T-helper 2 cell treated with Interferon-gamma antibody and Interleukin-4, amounts not matched to agents 5 μg/mL and 100 μg/mL, for 36 hours (primary cell): Measurements from ENCODE around the gene FAM53A.

Source experiments
- DNase-seq: peaks from one replicate; pipeline ENCODE4 v3.0.0; 2021; ENCODE audit warnings: low spot score
- H3K27ac Mint-ChIP-seq: one replicate; pipeline ENCODE4 v1.8.0; 2021; ENCODE audit warnings: mild to moderate bottlenecking, mixed read lengths
- H3K27me3 Mint-ChIP-seq: one replicate; pipeline ENCODE4 v1.8.0; 2021; ENCODE audit warnings: low read depth, mixed read lengths
- H3K36me3 Mint-ChIP-seq: one replicate; pipeline ENCODE4 v1.8.0; 2021; ENCODE audit warnings: low read depth, mixed read lengths
- H3K4me1 Mint-ChIP-seq: one replicate; pipeline ENCODE4 v1.8.0; 2021; ENCODE audit warnings: low read depth, mixed read lengths
- H3K4me3 Mint-ChIP-seq: one replicate; pipeline ENCODE4 v1.8.0; 2022; ENCODE audit warnings: mild to moderate bottlenecking, moderate library complexity, mixed read lengths
- H3K9me3 Mint-ChIP-seq: one replicate; pipeline ENCODE4 v1.8.0; 2021; ENCODE audit warnings: mixed read lengths

Gene FAM53A

DNA sequence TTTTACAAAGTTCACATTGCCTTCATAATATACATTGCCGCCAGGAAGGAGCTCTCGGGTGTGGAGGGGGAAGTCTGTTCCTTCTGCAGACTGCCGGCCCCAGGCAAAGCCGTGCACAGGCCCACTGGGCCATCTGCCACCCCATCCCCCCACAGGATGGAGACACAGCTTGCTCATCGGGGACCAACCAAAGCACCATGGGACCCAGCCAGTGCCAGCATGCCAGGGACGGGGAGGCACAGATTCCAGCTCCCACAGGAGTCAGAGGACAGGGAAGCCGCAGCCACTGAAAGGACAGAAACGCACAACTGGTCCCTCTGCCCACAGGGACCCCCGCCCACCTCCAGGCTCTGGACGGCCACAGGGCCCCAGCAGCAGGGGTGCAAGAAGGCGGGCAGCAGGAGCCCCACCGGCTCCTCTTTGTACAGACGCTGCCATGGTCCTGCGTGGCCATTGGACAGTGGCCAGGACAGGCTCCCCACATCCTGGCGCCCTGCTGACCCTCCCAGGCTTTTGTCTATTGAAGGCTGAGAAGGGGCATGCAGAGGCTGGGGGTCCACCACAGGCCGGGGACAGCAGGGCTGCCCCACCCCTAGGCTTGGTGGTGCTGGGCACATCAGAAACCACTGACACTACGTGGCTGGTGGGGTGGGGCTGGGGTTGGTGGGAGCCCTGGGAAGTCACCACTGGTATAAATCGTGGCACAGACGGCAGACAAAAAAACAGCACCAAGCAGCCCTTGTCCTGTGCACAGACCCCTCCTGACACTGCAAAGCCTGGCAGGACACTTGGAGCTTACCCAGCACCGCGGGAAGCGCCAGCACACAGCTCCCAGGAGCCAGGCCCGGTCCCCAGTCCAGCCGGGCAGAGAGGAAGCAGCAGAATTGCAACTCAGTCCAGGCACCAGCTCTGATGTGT is 89.0 kb downstream of the FAM53A start:
- Mint-ChIP-seq H3K27me3 (peaks cover 2% of the 10 kb centered on the region), H3K36me3 (peaks cover 2% of the 10 kb centered on the region), H3K9me3 (peaks cover 4% of the 10 kb centered on the region), H3K4me3 (no peak overlapping the region), H3K4me1 (no peaks in the 10 kb centered on the region), H3K27ac (no peak overlapping the region)
- DNase-seq: no peak

GRCh38 chr4:1593881-1594345 is 90.2 kb downstream of the FAM53A start:
- H3K4me3 Mint-ChIP-seq: no peak overlapping the region
- no peaks in the 10 kb centered on the region for H3K4me1 Mint-ChIP-seq
- H3K36me3 Mint-ChIP-seq: peaks cover 2% of the 10 kb centered on the region
- no peak overlapping the region for H3K27ac Mint-ChIP-seq
- H3K27me3 Mint-ChIP-seq: peaks cover 2% of the 10 kb centered on the region
- DNase-seq: no peak
- peaks cover 7% of the 10 kb centered on the region for H3K9me3 Mint-ChIP-seq

GRCh38 chr4:1593458-1593857 is 90.7 kb downstream of the FAM53A start:
- Mint-ChIP-seq H3K4me3 (no peak overlapping the region), H3K27me3 (peaks cover 5% of the 10 kb centered on the region), H3K27ac (no peak overlapping the region), H3K36me3 (peaks cover 2% of the 10 kb centered on the region), H3K4me1 (no peaks in the 10 kb centered on the region), H3K9me3 (peaks cover 8% of the 10 kb centered on the region)
- no peak for DNase-seq

GRCh38 chr4:1592709-1593417 is 91.2 kb downstream of the FAM53A start:
- H3K27me3 Mint-ChIP-seq: peaks cover 9% of the 10 kb centered on the region
- peaks cover 2% of the 10 kb centered on the region for H3K36me3 Mint-ChIP-seq
- peaks cover 8% of the 10 kb centered on the region for H3K9me3 Mint-ChIP-seq
- H3K27ac Mint-ChIP-seq: no peak overlapping the region
- no peak for DNase-seq
- no peak overlapping the region for H3K4me3 Mint-ChIP-seq
- no peaks in the 10 kb centered on the region for H3K4me1 Mint-ChIP-seq

DNA sequence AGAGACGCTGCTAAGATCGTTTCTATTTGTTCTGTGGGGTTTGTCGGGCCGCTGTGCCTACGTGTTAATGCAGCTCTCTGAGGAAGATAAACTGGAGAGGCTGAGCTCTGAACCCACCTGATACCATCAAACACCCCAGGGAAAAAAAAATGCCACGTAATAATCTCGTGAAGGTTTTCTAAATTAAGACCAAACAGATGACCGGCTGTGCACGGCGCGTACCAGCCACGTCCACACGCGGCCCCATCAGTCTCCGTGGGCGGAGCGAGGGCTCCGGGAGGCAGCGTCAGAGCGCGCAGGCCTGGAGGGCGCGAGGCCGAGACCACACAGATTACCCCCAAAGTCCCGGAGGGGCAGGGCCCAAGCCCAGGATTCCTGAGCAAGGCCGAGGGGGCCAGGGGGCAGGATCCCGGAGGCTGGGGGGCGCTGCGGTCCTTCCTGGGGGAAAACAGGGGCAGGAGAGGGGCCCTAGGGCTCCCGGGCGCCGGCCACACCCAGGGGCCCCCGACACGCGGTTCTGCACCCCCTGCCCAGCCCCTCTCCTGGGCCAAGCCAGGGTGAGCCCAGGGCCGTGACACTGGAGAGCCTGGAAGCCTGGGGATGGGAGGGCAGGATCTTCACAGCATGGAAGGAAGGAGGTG is 91.9 kb downstream of the FAM53A start:
- H3K9me3 Mint-ChIP-seq: peaks cover 8% of the 10 kb centered on the region

GRCh38 chr4:1591107-1591506 is 93.0 kb downstream of the FAM53A start:
- no peak for DNase-seq
- H3K36me3 Mint-ChIP-seq: peaks cover 2% of the 10 kb centered on the region
- H3K9me3 Mint-ChIP-seq: peaks cover 8% of the 10 kb centered on the region
- no peaks in the 10 kb centered on the region for H3K4me1 Mint-ChIP-seq
- H3K27me3 Mint-ChIP-seq: peaks cover 12% of the 10 kb centered on the region
- H3K27ac Mint-ChIP-seq: no peak overlapping the region
- no peak overlapping the region for H3K4me3 Mint-ChIP-seq

More for the DNA sequence above, 91.9 kb downstream of the FAM53A start:
- H3K36me3 Mint-ChIP-seq: peaks cover 2% of the 10 kb centered on the region
- peaks cover 10% of the 10 kb centered on the region for H3K27me3 Mint-ChIP-seq
- H3K4me1 Mint-ChIP-seq: no peaks in the 10 kb centered on the region
- no peak overlapping the region for H3K27ac Mint-ChIP-seq
- H3K4me3 Mint-ChIP-seq: no peak overlapping the region
- DNase-seq: no peak

GRCh38 chr4:1590244-1590643 is 93.9 kb downstream of the FAM53A start:
- Mint-ChIP-seq H3K27ac (no peak overlapping the region), H3K36me3 (peaks cover 2% of the 10 kb centered on the region), H3K27me3 (peaks cover 12% of the 10 kb centered on the region), H3K4me1 (no peaks in the 10 kb centered on the region), H3K9me3 (peaks cover 8% of the 10 kb centered on the region), H3K4me3 (no peak overlapping the region)
- DNase-seq: no peak
